Keratinocyte (primary cell): ENCODE results near the gene GNB5. TPM values are rescaled to one million over a fixed set of nuclear protein-coding genes. Genes with fewer than 3 reads are reported as not detected.
"Not testable (repeated sequence)": the region's sequence is repeated elsewhere in the genome, so short reads cannot be mapped to it uniquely, and the experiment has no call there.

Experiments used
- DNase-seq: peaks from one replicate; pipeline ENCODE4 v3.0.0-alpha.2; 2011; ENCODE audit warnings: low read depth, missing footprints, low spot score
- FAIRE-seq: peaks from 2 replicates; lab custom pipeline; 2011; peaks lifted over from hg19 to GRCh38; lab: Jason Lieb, UNC
- H2AFZ ChIP-seq: 2 replicates; pipeline ENCODE4 v1.6.0; 2012; ENCODE audit warnings: low read length, control low read depth, inconsistent platforms; ENCODE audit not compliant: control insufficient read depth
- H3K27ac ChIP-seq: 2 replicates; pipeline ENCODE4 v1.5.1; 2011; ENCODE audit warnings: low read length; ENCODE audit not compliant: control insufficient read depth, insufficient read depth
- H3K27me3 ChIP-seq: 3 replicates; pipeline ENCODE4 v1.6.0; 2011; ENCODE audit warnings: low read length; ENCODE audit not compliant: control insufficient read depth, insufficient read depth; ENCODE audit errors: extremely low read depth
- H3K36me3 ChIP-seq, 2 experiments: 2 replicates in 1 of 2; 3 replicates in 1 of 2; pipeline ENCODE4 v1.5.1; 2011; ENCODE audit warnings: low read length in 2 of 2, mild to moderate bottlenecking in 1 of 2; ENCODE audit not compliant: control insufficient read depth in 2 of 2, insufficient read depth in 2 of 2; ENCODE audit errors: extremely low read depth in 1 of 2
- H3K4me1 ChIP-seq: 3 replicates; pipeline ENCODE4 v1.5.1; 2011; ENCODE audit warnings: low read length; ENCODE audit not compliant: control insufficient read depth, insufficient read depth; ENCODE audit errors: extremely low read depth
- H3K4me2 ChIP-seq: 3 replicates; pipeline ENCODE4 v1.6.0; 2011; ENCODE audit warnings: low read depth, low read length; ENCODE audit not compliant: control insufficient read depth, insufficient read depth; ENCODE audit errors: extremely low read depth
- H3K4me3 ChIP-seq, 3 experiments: fragments of 200-600 bp in 1 of 3; sonication (generic) in 1 of 3; 2 replicates in 2 of 3; 3 replicates in 1 of 3; pipeline ENCODE4 v1.5.1; 2011 to 2016; ENCODE audit warnings: low read length in 3 of 3, mild to moderate bottlenecking in 3 of 3, control low read depth in 2 of 3, inconsistent platforms in 1 of 3, low read depth in 1 of 3, mixed read lengths in 1 of 3, mixed run types in 1 of 3, moderate library complexity in 1 of 3; ENCODE audit not compliant: control insufficient read depth in 2 of 3, insufficient read depth in 2 of 3; ENCODE audit errors: extremely low read depth in 1 of 3
- H3K79me2 ChIP-seq: 2 replicates; pipeline ENCODE4 v1.6.0; 2012; ENCODE audit warnings: low read length; ENCODE audit not compliant: control insufficient read depth, insufficient read depth
- H3K9ac ChIP-seq: 3 replicates; pipeline ENCODE4 v1.6.0; 2011; ENCODE audit warnings: low read length; ENCODE audit not compliant: control insufficient read depth, insufficient read depth; ENCODE audit errors: extremely low read depth
- H3K9me1 ChIP-seq: 3 replicates; pipeline ENCODE4 v1.6.0; 2011; ENCODE audit warnings: low read length; ENCODE audit not compliant: control insufficient read depth, insufficient read depth; ENCODE audit errors: extremely low read depth
- H3K9me3 ChIP-seq: 2 replicates; pipeline ENCODE4 v1.5.1; 2012; ENCODE audit warnings: low read depth, low read length; ENCODE audit not compliant: control insufficient read depth
- H4K20me1 ChIP-seq: 3 replicates; pipeline ENCODE4 v1.6.0; 2011; ENCODE audit warnings: low read length; ENCODE audit not compliant: control insufficient read depth, insufficient read depth; ENCODE audit errors: extremely low read depth
- EZH2 ChIP-seq: IDR thresholded peaks from one replicate; pipeline ENCODE4 v1.6.1; 2012; ENCODE audit warnings: inconsistent platforms, mild to moderate bottlenecking, low read length, moderate library complexity
- dilution Hi-C: fragments of 300-500 bp; cut with MboI; formaldehyde crosslinking; loops from one replicate; pipeline ENCODE4 v1.7.0; 2020; ENCODE audit warnings: low sequenced_read_pairs; ENCODE audit not compliant: extremely low pct_ligation_motif_present
- polyA plus RNA-seq, 5 experiments: library from polyadenylated mRNA; depleted of rRNA in 3 of 5; stranded (reverse) in 3 of 5; stranded (forward) in 1 of 5; unstranded in 1 of 5; fragments of >200 nt; gene quantifications; 1 replicate in 1 of 5; 2 replicates in 3 of 5; 3 replicates in 1 of 5; pipeline versions ENCODE4 v1.2.1 to v1.2.3, GENCODE V29; 2011 to 2012; ENCODE audit warnings: missing spikeins in 2 of 5, low read depth in 1 of 5, low replicate concordance in 1 of 5
- TF ChIP-seq, protein P1 (sequence below), 3 experiments: IDR thresholded peaks in 1 of 3; conservative IDR thresholded peaks in 1 of 3; optimal IDR thresholded peaks in 1 of 3; 2 replicates in 2 of 3; 3 replicates in 1 of 3; pipeline versions ENCODE3 to v1.5.1; 2011; ENCODE audit warnings: low read length in 3 of 3, mild to moderate bottlenecking in 3 of 3, moderate library complexity in 2 of 3, control low read depth in 1 of 3, inconsistent platforms in 1 of 3; ENCODE audit not compliant: insufficient read depth in 2 of 3; ENCODE audit errors: extremely low read depth in 1 of 3

The GNB5 gene
- polyA plus RNA-seq, 1 donor (not counting 4 experiments of a cell fraction or from before 2014, with no cell fraction given) = 25.8 TPM

DNA sequence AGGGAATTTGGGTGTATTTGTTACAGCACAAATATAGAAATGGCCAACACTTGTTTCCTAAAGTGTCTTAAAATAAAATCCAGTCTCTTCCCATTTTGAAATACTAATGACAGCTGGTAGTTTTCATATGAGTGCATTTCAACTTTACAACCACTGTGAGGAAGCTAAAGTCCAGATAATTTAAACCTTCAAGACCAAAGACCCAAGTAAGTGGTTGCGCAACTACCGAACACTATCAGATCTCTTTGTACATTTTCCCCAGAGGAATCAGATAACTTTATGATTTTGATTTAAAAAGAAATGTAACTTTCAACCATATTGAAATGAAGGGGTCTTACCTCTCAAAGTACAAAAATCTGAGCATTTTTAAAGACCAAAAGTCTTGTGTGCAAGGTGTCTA lies 92.9 kb downstream of the GNB5 start:
- H3K4me1 ChIP-seq = peaks cover 34% of the 10 kb centered on the region
- DNase-seq (no peak), FAIRE-seq (no peak)
- no peaks in the 10 kb centered on the region for H3K9me1 ChIP-seq
- no peaks in the 10 kb centered on the region for H4K20me1 ChIP-seq
- H3K9ac ChIP-seq = no peak overlapping the region
- TF ChIP-seq, protein P1, sequence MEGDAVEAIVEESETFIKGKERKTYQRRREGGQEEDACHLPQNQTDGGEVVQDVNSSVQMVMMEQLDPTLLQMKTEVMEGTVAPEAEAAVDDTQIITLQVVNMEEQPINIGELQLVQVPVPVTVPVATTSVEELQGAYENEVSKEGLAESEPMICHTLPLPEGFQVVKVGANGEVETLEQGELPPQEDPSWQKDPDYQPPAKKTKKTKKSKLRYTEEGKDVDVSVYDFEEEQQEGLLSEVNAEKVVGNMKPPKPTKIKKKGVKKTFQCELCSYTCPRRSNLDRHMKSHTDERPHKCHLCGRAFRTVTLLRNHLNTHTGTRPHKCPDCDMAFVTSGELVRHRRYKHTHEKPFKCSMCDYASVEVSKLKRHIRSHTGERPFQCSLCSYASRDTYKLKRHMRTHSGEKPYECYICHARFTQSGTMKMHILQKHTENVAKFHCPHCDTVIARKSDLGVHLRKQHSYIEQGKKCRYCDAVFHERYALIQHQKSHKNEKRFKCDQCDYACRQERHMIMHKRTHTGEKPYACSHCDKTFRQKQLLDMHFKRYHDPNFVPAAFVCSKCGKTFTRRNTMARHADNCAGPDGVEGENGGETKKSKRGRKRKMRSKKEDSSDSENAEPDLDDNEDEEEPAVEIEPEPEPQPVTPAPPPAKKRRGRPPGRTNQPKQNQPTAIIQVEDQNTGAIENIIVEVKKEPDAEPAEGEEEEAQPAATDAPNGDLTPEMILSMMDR (optimal IDR thresholded peaks at IDR 0.05 in 1 of 3, IDR thresholded peaks at IDR 0.05 in 1 of 3, conservative IDR thresholded peaks at IDR 0.05 in 1 of 3; ENCODE audit: extremely low read depth in 1 of 3, insufficient read depth in 2 of 3, low read length in 3 of 3) = no peak
- TF ChIP-seq EZH2 = no peak
- H3K9me3 ChIP-seq = no peaks in the 10 kb centered on the region
- no peaks in the 10 kb centered on the region for H3K27me3 ChIP-seq
- H3K4me3 ChIP-seq = no peak overlapping the region
- no peak overlapping the region for H2AFZ ChIP-seq
- no peak overlapping the region for H3K4me2 ChIP-seq
- no peak overlapping the region for H3K27ac ChIP-seq
- dilution Hi-C loops = no loop called here
- no peaks in the 10 kb centered on the region for H3K79me2 ChIP-seq
- H3K36me3 ChIP-seq = no peaks in the 10 kb centered on the region

DNA sequence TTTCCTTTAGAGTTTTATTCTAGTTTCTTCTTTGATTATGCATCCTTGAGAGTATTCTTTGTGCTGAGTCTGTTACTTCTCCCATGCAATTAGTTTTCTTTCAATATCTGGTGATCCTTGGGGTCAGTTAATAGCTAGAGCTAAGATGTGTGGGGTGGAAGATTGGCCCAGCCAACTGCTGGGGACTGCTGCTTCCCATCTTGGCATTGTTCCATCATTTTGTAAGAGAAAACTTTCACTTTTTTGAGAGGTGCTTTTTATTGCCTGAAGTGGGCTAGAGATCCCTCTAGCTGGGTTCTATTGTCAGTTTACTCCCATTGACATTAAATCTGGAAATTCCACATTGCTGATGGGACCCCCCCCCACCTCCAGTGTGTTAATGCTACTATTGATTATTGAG lies 94.0 kb downstream of the GNB5 start:
- no peak overlapping the region for H3K4me3 ChIP-seq
- no peaks in the 10 kb centered on the region for H3K9me1 ChIP-seq
- dilution Hi-C loops = no loop called here
- no peak for FAIRE-seq
- no peak for DNase-seq
- peaks cover 34% of the 10 kb centered on the region for H3K4me1 ChIP-seq
- H3K79me2 ChIP-seq = no peaks in the 10 kb centered on the region
- no peak overlapping the region for H3K4me2 ChIP-seq
- H3K9ac ChIP-seq = no peak overlapping the region
- no peaks in the 10 kb centered on the region for H3K9me3 ChIP-seq
- H3K36me3 ChIP-seq = no peaks in the 10 kb centered on the region
- no peaks in the 10 kb centered on the region for H3K27me3 ChIP-seq
- H3K27ac ChIP-seq = no peak overlapping the region
- H2AFZ ChIP-seq = no peak overlapping the region
- TF ChIP-seq EZH2 = no peak
- TF ChIP-seq, protein P1 (optimal IDR thresholded peaks at IDR 0.05 in 1 of 3, IDR thresholded peaks at IDR 0.05 in 1 of 3, conservative IDR thresholded peaks at IDR 0.05 in 1 of 3; ENCODE audit: extremely low read depth in 1 of 3, insufficient read depth in 2 of 3, low read length in 3 of 3) = no peak
- no peaks in the 10 kb centered on the region for H4K20me1 ChIP-seq

DNA sequence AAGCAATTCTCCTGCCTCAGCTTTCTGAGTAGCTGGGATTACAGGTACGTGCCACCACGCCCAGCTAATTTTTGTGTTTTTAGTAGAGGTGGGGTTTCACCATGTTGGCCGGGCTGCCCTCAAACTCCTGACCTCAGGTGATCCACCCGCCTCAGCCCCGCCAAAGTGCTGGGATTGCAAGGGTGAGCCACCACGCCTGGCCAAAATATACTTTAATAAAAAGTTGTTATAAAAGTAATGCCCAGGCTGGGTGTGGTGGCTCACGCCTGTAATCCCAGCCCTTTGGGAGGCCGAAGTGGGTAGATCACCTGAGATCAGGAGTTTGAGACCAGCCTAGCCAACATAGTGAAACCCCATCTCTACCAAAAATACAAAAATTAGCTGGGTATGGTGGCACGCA lies 94.7 kb downstream of the GNB5 start:
- H3K9me1 ChIP-seq, H3K4me3 ChIP-seq, H4K20me1 ChIP-seq, H3K9me3 ChIP-seq, FAIRE-seq, H3K4me2 ChIP-seq, H3K36me3 ChIP-seq, H3K27me3 ChIP-seq, DNase-seq, H3K79me2 ChIP-seq, H3K9ac ChIP-seq, H2AFZ ChIP-seq, dilution Hi-C loops: not testable (repeated sequence)
- Histone ChIP-seq H3K4me1 (peaks cover 34% of the 10 kb centered on the region), H3K27ac (peak overlapping the region; percentile 88)
